H9 (cell line): Measurements from ENCODE around the gene SDK1. TPM values are rescaled to one million over a fixed set of nuclear protein-coding genes. Genes with fewer than 3 reads are reported as not detected.

Experiments used
- DNase-seq: peaks from one replicate; pipeline ENCODE4 v3.0.0-alpha.2; 2017
- H2AFZ ChIP-seq: one replicate; pipeline ENCODE4 v1.6.1; 2013; ENCODE audit warnings: mild to moderate bottlenecking, low read length, control low read depth, moderate library complexity
- H2AK5ac ChIP-seq: 2 replicates; pipeline ENCODE4 v1.6.1; 2013; ENCODE audit warnings: low read length, control low read depth, mixed read lengths; ENCODE audit not compliant: insufficient read length
- H2BK120ac ChIP-seq: one replicate; pipeline ENCODE4 v1.6.1; 2013; ENCODE audit warnings: low read depth, mild to moderate bottlenecking, low read length, control low read depth, inconsistent platforms; ENCODE audit not compliant: poor library complexity, severe bottlenecking
- H2BK12ac ChIP-seq: 2 replicates; pipeline ENCODE4 v1.6.1; 2013; ENCODE audit warnings: low read length, control low read depth, mixed read lengths, low read depth; ENCODE audit not compliant: insufficient read length
- H2BK15ac ChIP-seq: 2 replicates; pipeline ENCODE4 v1.6.1; 2013; ENCODE audit warnings: low read depth, low read length, control low read depth
- H2BK20ac ChIP-seq: one replicate; pipeline ENCODE4 v1.6.1; 2013; ENCODE audit warnings: low read depth, mild to moderate bottlenecking, low read length, control low read depth, inconsistent platforms; ENCODE audit not compliant: poor library complexity, severe bottlenecking
- H2BK5ac ChIP-seq: 2 replicates; pipeline ENCODE4 v1.6.1; 2013; ENCODE audit warnings: low read length, control low read depth, mixed read lengths; ENCODE audit not compliant: insufficient read length
- H3K14ac ChIP-seq: 2 replicates; pipeline ENCODE4 v1.6.1; 2013; ENCODE audit warnings: low read length, control low read depth; ENCODE audit not compliant: insufficient read depth
- H3K18ac ChIP-seq: 2 replicates; pipeline ENCODE4 v1.6.1; 2013; ENCODE audit warnings: low read depth, mild to moderate bottlenecking, mixed read lengths, low read length, control low read depth; ENCODE audit not compliant: insufficient read length
- H3K23ac ChIP-seq: 2 replicates; pipeline ENCODE4 v1.6.1; 2013; ENCODE audit warnings: low read length, control low read depth, mixed read lengths, low read depth; ENCODE audit not compliant: insufficient read length
- H3K23me2 ChIP-seq: 2 replicates; pipeline ENCODE4 v1.6.1; 2013; ENCODE audit warnings: low read depth, mild to moderate bottlenecking, mixed read lengths, low read length, control low read depth; ENCODE audit not compliant: insufficient read length, poor library complexity, severe bottlenecking
- H3K27ac ChIP-seq: 2 replicates; pipeline ENCODE4 v1.5.1; 2013; ENCODE audit warnings: low read length, control low read depth, mixed read lengths, low read depth; ENCODE audit not compliant: insufficient read length
- H3K27me3 ChIP-seq: 2 replicates; pipeline ENCODE4 v1.6.1; 2013; ENCODE audit warnings: low read length, control low read depth, inconsistent platforms; ENCODE audit not compliant: insufficient read depth
- H3K4ac ChIP-seq: 2 replicates; pipeline ENCODE4 v1.6.1; 2013; ENCODE audit warnings: low read depth, mild to moderate bottlenecking, control low read depth, inconsistent platforms, low read length, moderate library complexity
- H3K4me1 ChIP-seq: 2 replicates; pipeline ENCODE4 v1.6.1; 2013; ENCODE audit warnings: low read length, control low read depth, inconsistent platforms; ENCODE audit not compliant: insufficient read depth
- H3K4me2 ChIP-seq: 2 replicates; pipeline ENCODE4 v1.6.1; 2013; ENCODE audit warnings: low read length, control low read depth, mixed read lengths; ENCODE audit not compliant: insufficient read length, insufficient read depth
- H3K56ac ChIP-seq: 2 replicates; pipeline ENCODE4 v1.6.1; 2013; ENCODE audit warnings: low read depth, mild to moderate bottlenecking, mixed read lengths, low read length, control low read depth; ENCODE audit not compliant: insufficient read length
- H3K79me1 ChIP-seq: 2 replicates; pipeline ENCODE4 v1.6.1; 2013; ENCODE audit warnings: low read depth, mild to moderate bottlenecking, moderate library complexity, low read length, control low read depth, inconsistent platforms; ENCODE audit not compliant: insufficient read depth, poor library complexity, severe bottlenecking
- H3K79me2 ChIP-seq: 2 replicates; pipeline ENCODE4 v1.6.1; 2013; ENCODE audit warnings: low read length, control low read depth, inconsistent platforms; ENCODE audit not compliant: insufficient read depth
- H3K9ac ChIP-seq: 2 replicates; pipeline ENCODE4 v1.6.1; 2013; ENCODE audit warnings: low read length, control low read depth, mixed read lengths; ENCODE audit not compliant: insufficient read length; ENCODE audit errors: extremely low read depth
- H3K9me3 ChIP-seq: one replicate; pipeline ENCODE4 v1.6.1; 2013; ENCODE audit warnings: low read depth, low read length, inconsistent platforms; ENCODE audit not compliant: control insufficient read depth
- H3T11ph ChIP-seq: one replicate; pipeline ENCODE4 v1.6.1; 2013; ENCODE audit warnings: mild to moderate bottlenecking, low read length, control low read depth, inconsistent platforms
- H4K20me1 ChIP-seq: one replicate; pipeline ENCODE4 v1.6.1; 2013; ENCODE audit not compliant: control insufficient read depth, insufficient read length, insufficient read depth
- H4K5ac ChIP-seq: 2 replicates; pipeline ENCODE4 v1.6.1; 2013; ENCODE audit warnings: low read depth, mild to moderate bottlenecking, mixed read lengths, low read length, control low read depth; ENCODE audit not compliant: insufficient read length
- H4K8ac ChIP-seq: replicated peaks from 2 replicates; pipeline ENCODE4 v1.6.1; 2013; ENCODE audit warnings: low read length, control low read depth, mixed read lengths, low read depth; ENCODE audit not compliant: insufficient read length
- H4K91ac ChIP-seq: 2 replicates; pipeline ENCODE4 v1.6.1; 2013; ENCODE audit warnings: low read depth, mild to moderate bottlenecking, moderate library complexity, mixed read lengths, low read length, control low read depth; ENCODE audit not compliant: insufficient read length
- H3K27ac Mint-ChIP-seq, 3 experiments: 2 replicates in 2 of 3; 3 replicates in 1 of 3; pipeline ENCODE4 v1.8.0; 2020 to 2021; ENCODE audit warnings: mixed read lengths in 3 of 3, mild to moderate bottlenecking in 1 of 3, moderate library complexity in 1 of 3
- H3K27me3 Mint-ChIP-seq: 2 replicates; pipeline ENCODE4 v1.8.0; 2021; ENCODE audit warnings: low read depth, mild to moderate bottlenecking, moderate library complexity, mixed read lengths
- H3K36me3 Mint-ChIP-seq, 3 experiments: 2 replicates in 2 of 3; 3 replicates in 1 of 3; pipeline ENCODE4 v1.8.0; 2020 to 2021; ENCODE audit warnings: low read depth in 3 of 3, mixed read lengths in 3 of 3; ENCODE audit not compliant: insufficient read depth in 1 of 3
- H3K4me1 Mint-ChIP-seq, 2 experiments: 2 replicates each; pipeline ENCODE4 v1.8.0; 2020; ENCODE audit warnings: mixed read lengths in 2 of 2
- H3K4me3 Mint-ChIP-seq, 2 experiments: 2 replicates in 1 of 2; 3 replicates in 1 of 2; pipeline ENCODE4 v1.8.0; 2020 to 2021; ENCODE audit warnings: mild to moderate bottlenecking in 2 of 2, mixed read lengths in 2 of 2, moderate library complexity in 1 of 2
- H3K9me3 Mint-ChIP-seq, 2 experiments: 2 replicates in 1 of 2; 3 replicates in 1 of 2; pipeline ENCODE4 v1.8.0; 2020; ENCODE audit warnings: mild to moderate bottlenecking in 2 of 2, mixed read lengths in 2 of 2, moderate library complexity in 1 of 2
- CTCF ChIP-seq: fragments of 200-600 bp; sonication (generic); conservative IDR thresholded peaks from 3 replicates; pipeline ENCODE4 v1.8.0; 2021; ENCODE audit warnings: antibody characterized with exemption, mild to moderate bottlenecking
- WGBS: extraction: QIAGEN DNeasy Blood & Tissue Kit; methylation state at CpG from one replicate; pipeline ENCODE4 v1.1.7; 2013; ENCODE audit warnings: missing lambda C conversion rate, low lambda C conversion rate, mixed read lengths; ENCODE audit not compliant: insufficient read length; ENCODE audit errors: extremely low coverage; 5-methylcytosine and 5-hydroxymethylcytosine counted together
- total RNA-seq: library from RNA; stranded (reverse); gene quantifications from 2 replicates; pipeline ENCODE4 v1.2.1, GENCODE V29; 2021

SDK1 gene
- total RNA-seq, 1 experiment from 2014 or later, result 8.7 TPM

DNA sequence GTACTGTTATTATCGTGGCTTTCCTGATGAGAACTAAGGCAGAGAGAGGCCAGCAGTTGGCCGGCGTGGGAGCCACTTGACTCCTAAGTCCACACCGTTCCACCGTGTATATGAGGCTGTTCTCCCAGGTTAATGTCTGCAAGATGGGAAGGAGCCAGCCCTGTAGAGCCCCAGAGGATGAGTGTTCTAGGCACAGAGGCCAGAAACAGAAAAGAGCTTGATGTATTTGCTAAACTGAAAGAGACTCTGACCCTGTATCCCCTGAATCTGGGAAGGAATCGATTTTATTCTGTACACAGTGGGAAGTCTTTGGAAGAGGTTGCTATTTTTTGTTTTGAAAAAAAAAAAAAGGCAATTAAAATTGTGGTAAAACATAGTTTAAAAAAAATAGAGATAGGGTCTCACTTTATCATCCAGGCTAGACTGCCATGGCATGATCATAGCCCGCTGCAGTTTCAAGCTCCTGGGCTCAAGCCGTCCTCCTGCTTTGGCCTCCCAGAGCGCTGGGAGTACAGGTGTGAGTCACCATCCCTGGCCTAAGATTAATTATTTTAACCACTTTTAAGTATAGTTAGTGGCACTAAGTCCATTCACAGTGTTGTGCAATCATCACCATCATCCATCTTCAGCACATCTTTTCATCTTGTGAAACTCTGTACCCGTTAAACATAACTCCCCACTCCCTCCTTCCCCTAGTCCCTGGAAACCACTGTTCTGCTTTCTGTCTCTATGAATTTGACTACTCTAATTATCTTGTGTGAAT is 348.8 kb downstream of the SDK1 start:
- peaks cover 2% of the 10 kb centered on the region for H3K23me2 ChIP-seq
- no peaks in the 10 kb centered on the region for H3K4me1 ChIP-seq
- H2BK12ac ChIP-seq, result no peak overlapping the region
- TF ChIP-seq CTCF, result no peak
- H3K4me2 ChIP-seq, result no peak overlapping the region
- no peak overlapping the region for H3K27ac ChIP-seq
- H3K4ac ChIP-seq, result no peak overlapping the region
- no peak overlapping the region for H3K4me3 Mint-ChIP-seq
- WGBS, result no CpG with 5 or more reads among the region's 10 CpGs
- no peak overlapping the region for H4K8ac ChIP-seq
- no peak overlapping the region for H3K14ac ChIP-seq
- no peak overlapping the region; a peak in 1 of 7 replicates for H3K27ac Mint-ChIP-seq
- H2BK120ac ChIP-seq, result no peak overlapping the region
- H3K27me3 ChIP-seq, result no peaks in the 10 kb centered on the region
- no peak overlapping the region for H2BK5ac ChIP-seq
- H3K79me2 ChIP-seq, result no peaks in the 10 kb centered on the region
- H4K5ac ChIP-seq, result no peak overlapping the region
- H4K91ac ChIP-seq, result no peak overlapping the region
- no peaks in the 10 kb centered on the region for H3K36me3 Mint-ChIP-seq
- H3K4me1 Mint-ChIP-seq, result no peaks in the 10 kb centered on the region
- H2BK15ac ChIP-seq, result no peak overlapping the region
- H3K18ac ChIP-seq, result no peak overlapping the region
- H3K23ac ChIP-seq, result no peak overlapping the region
- H3K79me1 ChIP-seq, result no peaks in the 10 kb centered on the region
- no peak for DNase-seq
- H3K27me3 Mint-ChIP-seq, result no peaks in the 10 kb centered on the region
- H3K56ac ChIP-seq, result no peak overlapping the region
- no peak overlapping the region for H3T11ph ChIP-seq
- no peak overlapping the region for H2AFZ ChIP-seq
- H4K20me1 ChIP-seq, result no peaks in the 10 kb centered on the region
- H2AK5ac ChIP-seq, result no peak overlapping the region
- H3K9ac ChIP-seq, result no peak overlapping the region
- no peaks in the 10 kb centered on the region for H3K9me3 ChIP-seq
- no peaks in the 10 kb centered on the region for H3K9me3 Mint-ChIP-seq
- H2BK20ac ChIP-seq, result no peak overlapping the region
